HepG2 (cell line): Measurements from ENCODE around the gene MPC1. TPM values are rescaled to one million over a fixed set of nuclear protein-coding genes. Genes with fewer than 3 reads are reported as not detected.
A peak's percentile ranks its signal among the peaks of the same experiment; 100 is the strongest.

Source experiments
- CSRNP2 ChIP-seq: sonication (generic); formaldehyde crosslinking; conservative IDR thresholded peaks from 2 replicates; pipeline ENCODE4 v1.8.0; 2022; ENCODE audit warnings: low read depth, missing genetic modification reagents
- DPF2 ChIP-seq: sonication (generic); formaldehyde crosslinking; IDR thresholded peaks from 2 replicates; pipeline ENCODE4 v1.4.0; 2020; ENCODE audit warnings: mild to moderate bottlenecking, low read depth, missing genetic modification reagents, borderline replicate concordance
- FIP1L1 ChIP-seq: fragments of 200-400 bp; formaldehyde crosslinking; IDR thresholded peaks from 2 replicates; pipeline ENCODE4 v1.6.1; 2018; ENCODE audit warnings: low read depth, mild to moderate bottlenecking, low read length, moderate library complexity, borderline replicate concordance; ENCODE audit not compliant: insufficient read depth
- GATA4 ChIP-seq: sonication (generic); IDR thresholded peaks from 2 replicates; pipeline ENCODE4 v1.6.1; 2016; ENCODE audit warnings: antibody characterized with exemption, low read depth, borderline replicate concordance
- HOXA5 ChIP-seq: sonication (generic); formaldehyde crosslinking; IDR thresholded peaks from 2 replicates; pipeline ENCODE4 v1.4.0; 2020; ENCODE audit warnings: missing genetic modification reagents
- KLF6 ChIP-seq: IDR thresholded peaks from 2 replicates; pipeline ENCODE4 v1.8.0; 2016; ENCODE audit warnings: missing biosample characterization, missing genetic modification reagents
- TEAD3 ChIP-seq: optimal IDR thresholded peaks from 2 replicates; pipeline ENCODE3; 2016; ENCODE audit warnings: borderline replicate concordance
- WIZ ChIP-seq: sonication (generic); formaldehyde crosslinking; IDR thresholded peaks from 2 replicates; pipeline ENCODE4 v1.5.1; 2020; ENCODE audit warnings: mild to moderate bottlenecking, missing genetic modification reagents
- ZBTB44 ChIP-seq: sonication (generic); formaldehyde crosslinking; IDR thresholded peaks from 2 replicates; pipeline ENCODE4 v1.4.0; 2020; ENCODE audit warnings: missing genetic modification reagents
- ZFP62 ChIP-seq: sonication (generic); formaldehyde crosslinking; IDR thresholded peaks from 2 replicates; pipeline ENCODE4 v1.4.0; 2020; ENCODE audit warnings: missing genetic modification reagents
- ZFY ChIP-seq: sonication (generic); formaldehyde crosslinking; IDR thresholded peaks from 2 replicates; pipeline ENCODE4 v1.4.0; 2020; ENCODE audit warnings: missing genetic modification reagents
- ZMAT3 ChIP-seq: sonication (generic); formaldehyde crosslinking; conservative IDR thresholded peaks from 2 replicates; pipeline ENCODE4 v1.7.0; 2021; ENCODE audit warnings: missing genetic modification reagents
- ZNF225 ChIP-seq: sonication (generic); formaldehyde crosslinking; IDR thresholded peaks from 2 replicates; pipeline ENCODE4 v1.4.0; 2020; ENCODE audit warnings: mild to moderate bottlenecking, missing genetic modification reagents
- ZNF264 ChIP-seq: sonication (generic); formaldehyde crosslinking; IDR thresholded peaks from 2 replicates; pipeline ENCODE4 v1.4.0; 2020; ENCODE audit warnings: missing genetic modification reagents
- ZNF275 ChIP-seq: sonication (generic); formaldehyde crosslinking; IDR thresholded peaks from 2 replicates; pipeline ENCODE4 v1.8.0; 2022; ENCODE audit warnings: missing genetic modification reagents, mild to moderate bottlenecking, inconsistent platforms, borderline replicate concordance
- ZNF510 ChIP-seq: sonication (generic); formaldehyde crosslinking; IDR thresholded peaks from 2 replicates; pipeline ENCODE4 v1.4.0; 2020; ENCODE audit warnings: low read depth, mild to moderate bottlenecking, missing genetic modification reagents
- ZNF567 ChIP-seq: sonication (generic); formaldehyde crosslinking; IDR thresholded peaks from 2 replicates; pipeline ENCODE4 v1.8.1; 2023; ENCODE audit warnings: mild to moderate bottlenecking, missing genetic modification reagents, borderline replicate concordance
- ZNF672 ChIP-seq: sonication (generic); formaldehyde crosslinking; IDR thresholded peaks from 2 replicates; pipeline ENCODE4 v1.8.1; 2022; ENCODE audit warnings: missing genetic modification reagents
- ZNF720 ChIP-seq: sonication (generic); formaldehyde crosslinking; IDR thresholded peaks from 2 replicates; pipeline ENCODE4 v1.4.0; 2020; ENCODE audit warnings: missing genetic modification reagents
- ZNF879 ChIP-seq: sonication (generic); formaldehyde crosslinking; IDR thresholded peaks from 2 replicates; pipeline ENCODE4 v1.8.1; 2023; ENCODE audit warnings: missing genetic modification reagents
- polyA plus RNA-seq, 8 experiments: library from polyadenylated mRNA; depleted of rRNA in 3 of 8; stranded (reverse) in 7 of 8; unstranded in 1 of 8; fragments of >200 nt; fragmentation: Illumina TruSeq in 4 of 8; extraction: Trizol in 4 of 8; gene quantifications; 2 replicates each; pipeline versions ENCODE4 v1.2.1 to v1.2.3, GENCODE V29; 2011 to 2016; ENCODE audit warnings: low read depth in 4 of 8, missing spikeins in 1 of 8, mixed read lengths in 1 of 8; ENCODE audit not compliant: insufficient read depth in 1 of 8
- total RNA-seq, 5 experiments: library from RNA; depleted of rRNA; stranded (reverse); fragments of >200 nt; fragmentation: Illumina TruSeq; extraction: Trizol; gene quantifications; 2 replicates each; pipeline ENCODE4 v1.2.3, GENCODE V29; 2016; ENCODE audit warnings: low read depth in 1 of 5
- TF ChIP-seq, protein P1 (sequence below): sonication (generic); formaldehyde crosslinking; IDR thresholded peaks from 2 replicates; pipeline ENCODE4 v1.5.0; 2020; ENCODE audit warnings: mild to moderate bottlenecking, low read depth, missing genetic modification reagents, borderline replicate concordance
- TF ChIP-seq, protein P2 (sequence below): sonication (generic); formaldehyde crosslinking; IDR thresholded peaks from 2 replicates; pipeline ENCODE4 v1.5.0; 2020; ENCODE audit warnings: missing genetic modification reagents

MPC1 gene
- total and polyA plus RNA-seq, 2 of the 13 experiments (the other 11 are each of a cell fraction or from before 2014, with no cell fraction given): 189 to 214 TPM

GRCh38 chr6:166381733-166382499 lies 824 bp downstream of the MPC1 start (continued):
- TF ChIP-seq ZNF510 (0 out of 2 replicates have a peak, but pooled peaks have one; percentile 43), KLF6 (CRISPR knock-in tag) (no peak), ZNF275 (CRISPR knock-in tag) (peak; percentile 45; the same call in 1 of the 2 replicates), ZFY (peak; percentile 54; the same call in 1 of the 2 replicates), ZBTB44 (no peak), ZNF879 (CRISPR knock-in tag) (no peak), TEAD3 (CRISPR knock-in tag) (peak; percentile 76), ZNF225 (CRISPR knock-in tag) (no peak), ZNF672 (CRISPR knock-in tag) (no peak), ZNF567 (CRISPR knock-in tag) (no peak), WIZ (CRISPR knock-in tag) (no peak; the same call in 1 of the 2 replicates), ZNF264 (CRISPR knock-in tag) (no peak), ZNF720 (CRISPR knock-in tag) (no peak), ZFP62 (CRISPR knock-in tag) (no peak), FIP1L1 (no peak), CSRNP2 (CRISPR knock-in tag) (no peak), ZMAT3 (CRISPR knock-in tag) (0 out of 2 replicates have a peak, but pooled peaks have one; percentile 69), DPF2 (no peak), HOXA5 (CRISPR knock-in tag) (peak; percentile 94; the same call in 1 of the 2 replicates), GATA4 (no peak)
- TF ChIP-seq, protein P1, sequence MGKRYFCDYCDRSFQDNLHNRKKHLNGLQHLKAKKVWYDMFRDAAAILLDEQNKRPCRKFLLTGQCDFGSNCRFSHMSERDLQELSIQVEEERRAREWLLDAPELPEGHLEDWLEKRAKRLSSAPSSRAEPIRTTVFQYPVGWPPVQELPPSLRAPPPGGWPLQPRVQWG (CRISPR knock-in tag): no peak
- TF ChIP-seq, protein P2, sequence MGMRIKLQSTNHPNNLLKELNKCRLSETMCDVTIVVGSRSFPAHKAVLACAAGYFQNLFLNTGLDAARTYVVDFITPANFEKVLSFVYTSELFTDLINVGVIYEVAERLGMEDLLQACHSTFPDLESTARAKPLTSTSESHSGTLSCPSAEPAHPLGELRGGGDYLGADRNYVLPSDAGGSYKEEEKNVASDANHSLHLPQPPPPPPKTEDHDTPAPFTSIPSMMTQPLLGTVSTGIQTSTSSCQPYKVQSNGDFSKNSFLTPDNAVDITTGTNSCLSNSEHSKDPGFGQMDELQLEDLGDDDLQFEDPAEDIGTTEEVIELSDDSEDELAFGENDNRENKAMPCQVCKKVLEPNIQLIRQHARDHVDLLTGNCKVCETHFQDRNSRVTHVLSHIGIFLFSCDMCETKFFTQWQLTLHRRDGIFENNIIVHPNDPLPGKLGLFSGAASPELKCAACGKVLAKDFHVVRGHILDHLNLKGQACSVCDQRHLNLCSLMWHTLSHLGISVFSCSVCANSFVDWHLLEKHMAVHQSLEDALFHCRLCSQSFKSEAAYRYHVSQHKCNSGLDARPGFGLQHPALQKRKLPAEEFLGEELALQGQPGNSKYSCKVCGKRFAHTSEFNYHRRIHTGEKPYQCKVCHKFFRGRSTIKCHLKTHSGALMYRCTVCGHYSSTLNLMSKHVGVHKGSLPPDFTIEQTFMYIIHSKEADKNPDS: peak; percentile 63; the same call in 1 of the 2 replicates
